HEK293 (cell line): ENCODE data around the gene MIA2.

Experiments
- CTCF ChIP-seq: fragments of 450-650 bp; formaldehyde crosslinking; IDR thresholded peaks from 2 replicates; pipeline ENCODE4 v1.5.1; 2016; ENCODE audit warnings: missing biosample characterization, missing genetic modification characterization
- KLF10 ChIP-seq: fragments of 450-650 bp; IDR thresholded peaks from 2 replicates; pipeline ENCODE4 v1.5.1; 2018; ENCODE audit warnings: missing biosample characterization, mild to moderate bottlenecking, missing genetic modification characterization
- PBX3 ChIP-seq: sonication (generic); formaldehyde crosslinking; IDR thresholded peaks from 2 replicates; pipeline ENCODE4 v1.8.1; 2022; ENCODE audit warnings: mild to moderate bottlenecking, moderate library complexity, missing genetic modification reagents
- PRDM10 ChIP-seq: fragments of 450-650 bp; formaldehyde crosslinking; IDR thresholded peaks from 2 replicates; pipeline ENCODE4 v1.5.1; 2016; ENCODE audit warnings: missing biosample characterization, missing genetic modification characterization
- ZBTB20 ChIP-seq: fragments of 450-650 bp; formaldehyde crosslinking; IDR thresholded peaks from 2 replicates; pipeline ENCODE4 v1.5.1; 2016; ENCODE audit warnings: missing biosample characterization, missing genetic modification characterization
- ZNF473 ChIP-seq: fragments of 450-650 bp; formaldehyde crosslinking; IDR thresholded peaks from 2 replicates; pipeline ENCODE4 v1.5.1; 2017; ENCODE audit warnings: missing biosample characterization, missing genetic modification characterization
- ZNF48 ChIP-seq: fragments of 450-650 bp; formaldehyde crosslinking; IDR thresholded peaks from 2 replicates; pipeline ENCODE4 v1.5.1; 2016; ENCODE audit warnings: missing biosample characterization, missing genetic modification characterization
- ZNF561 ChIP-seq: fragments of 450-650 bp; IDR thresholded peaks from 2 replicates; pipeline ENCODE4 v1.5.1; 2018; ENCODE audit warnings: missing biosample characterization, missing genetic modification characterization, borderline replicate concordance
- ZNF704 ChIP-seq: fragments of 450-650 bp; formaldehyde crosslinking; IDR thresholded peaks from 2 replicates; pipeline ENCODE4 v1.5.1; 2016; ENCODE audit warnings: missing biosample characterization, missing genetic modification characterization
- ZNF76 ChIP-seq: fragments of 450-650 bp; formaldehyde crosslinking; IDR thresholded peaks from 2 replicates; pipeline ENCODE4; 2016; ENCODE audit warnings: low read depth, missing biosample characterization, missing genetic modification characterization, borderline replicate concordance
- TF ChIP-seq, protein P1 (sequence below): fragments of 450-650 bp; IDR thresholded peaks from 2 replicates; pipeline ENCODE4 v1.5.1; 2018; ENCODE audit warnings: missing biosample characterization, mild to moderate bottlenecking, missing genetic modification characterization
- TF ChIP-seq, protein P2 (sequence below): fragments of 450-650 bp; formaldehyde crosslinking; IDR thresholded peaks from 2 replicates; pipeline ENCODE4 v1.5.1; 2016; ENCODE audit warnings: missing biosample characterization, missing genetic modification characterization
- TF ChIP-seq, protein P3 (sequence below): fragments of 450-650 bp; formaldehyde crosslinking; IDR thresholded peaks from 2 replicates; pipeline ENCODE4 v1.5.1; 2016; ENCODE audit warnings: missing biosample characterization, missing genetic modification characterization

GRCh38 chr14:39279515-39279914 lies 45.8 kb downstream of the MIA2 start:
- TF ChIP-seq, protein P1, sequence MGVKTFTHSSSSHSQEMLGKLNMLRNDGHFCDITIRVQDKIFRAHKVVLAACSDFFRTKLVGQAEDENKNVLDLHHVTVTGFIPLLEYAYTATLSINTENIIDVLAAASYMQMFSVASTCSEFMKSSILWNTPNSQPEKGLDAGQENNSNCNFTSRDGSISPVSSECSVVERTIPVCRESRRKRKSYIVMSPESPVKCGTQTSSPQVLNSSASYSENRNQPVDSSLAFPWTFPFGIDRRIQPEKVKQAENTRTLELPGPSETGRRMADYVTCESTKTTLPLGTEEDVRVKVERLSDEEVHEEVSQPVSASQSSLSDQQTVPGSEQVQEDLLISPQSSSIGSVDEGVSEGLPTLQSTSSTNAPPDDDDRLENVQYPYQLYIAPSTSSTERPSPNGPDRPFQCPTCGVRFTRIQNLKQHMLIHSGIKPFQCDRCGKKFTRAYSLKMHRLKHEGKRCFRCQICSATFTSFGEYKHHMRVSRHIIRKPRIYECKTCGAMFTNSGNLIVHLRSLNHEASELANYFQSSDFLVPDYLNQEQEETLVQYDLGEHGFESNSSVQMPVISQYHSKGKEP (tag by site-specific recombination), result no peak
- TF ChIP-seq ZNF473 (tag by site-specific recombination) (no peak), CTCF (tag by site-specific recombination) (no peak), KLF10 (tag by site-specific recombination) (no peak), ZNF704 (tag by site-specific recombination) (no peak), ZNF76 (no peak), ZNF48 (tag by site-specific recombination) (no peak), ZNF561 (tag by site-specific recombination) (no peak), ZBTB20 (tag by site-specific recombination) (no peak), PRDM10 (tag by site-specific recombination) (no peak), PBX3 (CRISPR knock-in tag) (no peak)
- TF ChIP-seq, protein P2, sequence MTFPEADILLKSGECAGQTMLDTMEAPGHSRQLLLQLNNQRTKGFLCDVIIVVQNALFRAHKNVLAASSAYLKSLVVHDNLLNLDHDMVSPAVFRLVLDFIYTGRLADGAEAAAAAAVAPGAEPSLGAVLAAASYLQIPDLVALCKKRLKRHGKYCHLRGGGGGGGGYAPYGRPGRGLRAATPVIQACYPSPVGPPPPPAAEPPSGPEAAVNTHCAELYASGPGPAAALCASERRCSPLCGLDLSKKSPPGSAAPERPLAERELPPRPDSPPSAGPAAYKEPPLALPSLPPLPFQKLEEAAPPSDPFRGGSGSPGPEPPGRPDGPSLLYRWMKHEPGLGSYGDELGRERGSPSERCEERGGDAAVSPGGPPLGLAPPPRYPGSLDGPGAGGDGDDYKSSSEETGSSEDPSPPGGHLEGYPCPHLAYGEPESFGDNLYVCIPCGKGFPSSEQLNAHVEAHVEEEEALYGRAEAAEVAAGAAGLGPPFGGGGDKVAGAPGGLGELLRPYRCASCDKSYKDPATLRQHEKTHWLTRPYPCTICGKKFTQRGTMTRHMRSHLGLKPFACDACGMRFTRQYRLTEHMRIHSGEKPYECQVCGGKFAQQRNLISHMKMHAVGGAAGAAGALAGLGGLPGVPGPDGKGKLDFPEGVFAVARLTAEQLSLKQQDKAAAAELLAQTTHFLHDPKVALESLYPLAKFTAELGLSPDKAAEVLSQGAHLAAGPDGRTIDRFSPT, result no peak
- TF ChIP-seq, protein P3, sequence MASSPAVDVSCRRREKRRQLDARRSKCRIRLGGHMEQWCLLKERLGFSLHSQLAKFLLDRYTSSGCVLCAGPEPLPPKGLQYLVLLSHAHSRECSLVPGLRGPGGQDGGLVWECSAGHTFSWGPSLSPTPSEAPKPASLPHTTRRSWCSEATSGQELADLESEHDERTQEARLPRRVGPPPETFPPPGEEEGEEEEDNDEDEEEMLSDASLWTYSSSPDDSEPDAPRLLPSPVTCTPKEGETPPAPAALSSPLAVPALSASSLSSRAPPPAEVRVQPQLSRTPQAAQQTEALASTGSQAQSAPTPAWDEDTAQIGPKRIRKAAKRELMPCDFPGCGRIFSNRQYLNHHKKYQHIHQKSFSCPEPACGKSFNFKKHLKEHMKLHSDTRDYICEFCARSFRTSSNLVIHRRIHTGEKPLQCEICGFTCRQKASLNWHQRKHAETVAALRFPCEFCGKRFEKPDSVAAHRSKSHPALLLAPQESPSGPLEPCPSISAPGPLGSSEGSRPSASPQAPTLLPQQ (tag by site-specific recombination), result no peak
